Lower leg skin (tissue), 4 donors: ENCODE data around the gene TFDP1. TPM values are rescaled to one million over a fixed set of nuclear protein-coding genes. Genes with fewer than 3 reads are reported as not detected.

Source experiments
- DNase-seq, 2 donors: peaks; one replicate each; pipeline ENCODE4 v3.0.0-alpha.2; 2019; ENCODE audit warnings: low spot score in 2 of 2
- H3K4me3 ChIP-seq: fragments of 200-600 bp; sonication (generic); 2 replicates; pipeline ENCODE4 v1.5.1; 2017; ENCODE audit warnings: mild to moderate bottlenecking, low read depth; ENCODE audit not compliant: poor library complexity, severe bottlenecking
- POLR2A ChIP-seq, 2 donors: fragments of 450-650 bp; IDR thresholded peaks; one replicate each; pipeline ENCODE4 v1.6.1; 2016 to 2017; ENCODE audit warnings: antibody characterized with exemption in 2 of 2, mild to moderate bottlenecking in 1 of 2, moderate library complexity in 1 of 2
- WGBS, 2 donors: methylation state at CpG; one replicate each; pipeline ENCODE4 v1.1.5; 2018; 5-methylcytosine and 5-hydroxymethylcytosine counted together
- intact Hi-C: fragments of 100-400 bp; cut with DNase I; formaldehyde crosslinking; loops from one replicate; pipeline ENCODE4 v1.15.0; 2023; ENCODE audit warnings: low total_unique reads
- total RNA-seq, 4 donors: library from RNA; depleted of rRNA; stranded (reverse); fragments of >200 nt; gene quantifications; one replicate each; pipeline ENCODE4 v1.1.0, GENCODE V29; 2016
- TF ChIP-seq, protein P1 (sequence below), 3 donors: fragments of 450-650 bp; IDR thresholded peaks; one replicate each; pipeline ENCODE4 v1.5.1; 2016; ENCODE audit warnings: antibody characterized with exemption in 3 of 3, mild to moderate bottlenecking in 3 of 3, moderate library complexity in 2 of 3

TFDP1 gene
- total RNA-seq, 4 donors from 2014 or later, result 35.9 to 48.8 (median 41.9) TPM

DNA sequence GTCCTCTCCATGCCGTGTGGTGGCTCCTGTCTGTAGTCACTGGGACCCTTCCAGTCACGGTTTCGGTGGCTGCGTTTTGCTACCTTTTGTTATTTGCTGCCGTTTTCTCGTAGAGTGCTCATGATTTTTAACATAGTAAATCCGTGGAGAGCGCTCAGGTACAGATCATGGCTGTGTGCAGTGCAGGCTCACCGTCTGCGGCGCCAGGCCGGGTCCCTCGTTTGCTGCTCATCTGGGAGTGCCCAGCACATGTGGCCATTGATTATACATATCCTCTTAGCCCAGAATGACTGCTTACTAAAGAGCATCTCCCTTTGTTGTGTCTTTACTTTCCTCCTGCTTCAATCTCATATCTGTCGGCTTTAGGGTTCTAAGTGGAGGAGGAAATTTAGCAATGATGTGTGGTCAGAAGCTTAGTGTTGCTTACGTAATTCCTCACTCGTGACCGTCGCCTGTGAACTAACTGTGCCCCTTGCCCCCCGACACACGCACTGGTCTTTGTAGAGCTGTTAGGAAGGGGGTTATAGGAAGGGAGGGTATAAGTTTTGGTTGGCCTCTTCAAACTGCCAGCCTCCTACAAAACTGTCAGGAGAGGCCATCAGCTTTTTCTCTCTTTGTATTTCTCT lies 31.8 kb downstream of the TFDP1 start:
- WGBS, 2 donors, result 88 to 92% methylated on average over 20 of the region's 20 CpGs
- intact Hi-C loops, result no loop called here
- TF ChIP-seq, protein P1, sequence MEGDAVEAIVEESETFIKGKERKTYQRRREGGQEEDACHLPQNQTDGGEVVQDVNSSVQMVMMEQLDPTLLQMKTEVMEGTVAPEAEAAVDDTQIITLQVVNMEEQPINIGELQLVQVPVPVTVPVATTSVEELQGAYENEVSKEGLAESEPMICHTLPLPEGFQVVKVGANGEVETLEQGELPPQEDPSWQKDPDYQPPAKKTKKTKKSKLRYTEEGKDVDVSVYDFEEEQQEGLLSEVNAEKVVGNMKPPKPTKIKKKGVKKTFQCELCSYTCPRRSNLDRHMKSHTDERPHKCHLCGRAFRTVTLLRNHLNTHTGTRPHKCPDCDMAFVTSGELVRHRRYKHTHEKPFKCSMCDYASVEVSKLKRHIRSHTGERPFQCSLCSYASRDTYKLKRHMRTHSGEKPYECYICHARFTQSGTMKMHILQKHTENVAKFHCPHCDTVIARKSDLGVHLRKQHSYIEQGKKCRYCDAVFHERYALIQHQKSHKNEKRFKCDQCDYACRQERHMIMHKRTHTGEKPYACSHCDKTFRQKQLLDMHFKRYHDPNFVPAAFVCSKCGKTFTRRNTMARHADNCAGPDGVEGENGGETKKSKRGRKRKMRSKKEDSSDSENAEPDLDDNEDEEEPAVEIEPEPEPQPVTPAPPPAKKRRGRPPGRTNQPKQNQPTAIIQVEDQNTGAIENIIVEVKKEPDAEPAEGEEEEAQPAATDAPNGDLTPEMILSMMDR (IDR thresholded peaks at IDR 0.05), result no peak
- no peak for TF ChIP-seq POLR2A (IDR thresholded peaks at IDR 0.05)
- H3K4me3 ChIP-seq, result no peak overlapping the region
- DNase-seq, result no peak

DNA sequence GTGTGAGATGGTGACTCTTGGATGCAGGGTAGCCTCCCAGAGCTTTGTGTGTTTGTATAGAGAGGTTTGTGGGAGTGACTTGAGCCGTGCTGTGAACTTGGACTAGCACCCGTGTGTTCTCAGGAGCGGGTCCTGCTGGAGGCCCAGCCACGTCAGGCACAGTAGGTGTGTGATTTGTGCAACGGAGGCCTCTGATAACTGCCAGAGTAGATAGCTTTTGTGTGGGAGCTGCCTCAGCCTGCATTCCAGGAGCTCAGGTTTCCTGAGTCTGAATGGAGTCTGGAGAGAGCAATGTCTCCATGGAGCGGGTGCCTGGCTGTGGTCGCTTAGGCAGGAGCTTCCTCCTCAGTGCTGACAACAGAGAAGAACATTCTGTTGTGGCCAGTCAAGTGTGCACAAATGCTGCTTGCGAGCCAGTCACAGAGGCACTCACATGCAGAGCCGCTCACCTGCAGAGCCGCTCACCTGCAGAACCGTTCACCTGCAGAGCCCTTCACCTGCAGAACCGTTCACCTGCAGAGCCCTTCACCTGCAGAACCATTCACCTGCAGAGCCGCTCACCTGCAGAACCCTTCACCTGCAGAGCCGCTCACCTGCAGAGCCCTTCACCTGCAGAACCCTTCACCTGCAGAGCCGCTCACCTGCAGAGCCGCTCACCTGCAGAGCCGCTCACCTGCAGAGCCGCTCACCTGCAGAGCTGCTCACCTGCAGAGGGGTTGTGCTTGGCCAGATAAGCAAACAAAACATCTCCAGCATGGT lies 32.6 kb downstream of the TFDP1 start:
- no peak for DNase-seq
- TF ChIP-seq, protein P1 (IDR thresholded peaks at IDR 0.05), result no peak
- no peak for TF ChIP-seq POLR2A (IDR thresholded peaks at IDR 0.05)
- WGBS, 2 donors, result 85 to 90% methylated on average over 17 to 18 of the region's 18 CpGs
- no peak overlapping the region for H3K4me3 ChIP-seq
- intact Hi-C loops, result no loop called here

DNA sequence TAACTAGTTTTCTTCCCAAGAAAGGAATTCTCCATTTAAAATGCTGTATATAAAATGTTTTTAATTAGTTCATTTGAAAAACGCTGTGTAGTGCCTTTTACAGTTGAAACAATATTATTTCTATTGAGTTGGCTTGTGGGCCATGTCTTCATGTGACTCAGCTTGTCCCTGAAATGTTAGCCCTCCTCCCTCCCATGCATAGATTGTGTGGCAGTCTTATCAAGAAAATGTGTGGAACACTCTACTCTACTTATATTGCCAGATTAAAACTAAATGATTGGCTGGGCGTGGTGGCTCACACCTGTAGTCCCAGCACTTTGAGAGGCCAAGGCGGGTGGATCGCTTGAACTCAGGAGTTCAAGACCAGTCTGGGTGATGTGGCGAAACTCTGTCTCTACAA lies 33.4 kb downstream of the TFDP1 start:
- 92 to 93% methylated on average over 5 of the region's 5 CpGs for WGBS, 2 donors
- TF ChIP-seq POLR2A (IDR thresholded peaks at IDR 0.05), result no peak
- TF ChIP-seq, protein P1 (IDR thresholded peaks at IDR 0.05), result no peak
- H3K4me3 ChIP-seq, result no peak overlapping the region

GRCh38 chr13:113618455-113618854 lies 33.9 kb downstream of the TFDP1 start:
- intact Hi-C loops, result no loop called here
- no peak for TF ChIP-seq POLR2A (IDR thresholded peaks at IDR 0.05)
- TF ChIP-seq, protein P1 (IDR thresholded peaks at IDR 0.05), result no peak
- H3K4me3 ChIP-seq, result no peak overlapping the region
- WGBS, 2 donors, result 90 to 93% methylated on average over 7 of the region's 7 CpGs
- DNase-seq, result no peak

More for the DNA sequence above, 33.4 kb downstream of the TFDP1 start:
- DNase-seq, result no peak
- intact Hi-C loops, result no loop called here

DNA sequence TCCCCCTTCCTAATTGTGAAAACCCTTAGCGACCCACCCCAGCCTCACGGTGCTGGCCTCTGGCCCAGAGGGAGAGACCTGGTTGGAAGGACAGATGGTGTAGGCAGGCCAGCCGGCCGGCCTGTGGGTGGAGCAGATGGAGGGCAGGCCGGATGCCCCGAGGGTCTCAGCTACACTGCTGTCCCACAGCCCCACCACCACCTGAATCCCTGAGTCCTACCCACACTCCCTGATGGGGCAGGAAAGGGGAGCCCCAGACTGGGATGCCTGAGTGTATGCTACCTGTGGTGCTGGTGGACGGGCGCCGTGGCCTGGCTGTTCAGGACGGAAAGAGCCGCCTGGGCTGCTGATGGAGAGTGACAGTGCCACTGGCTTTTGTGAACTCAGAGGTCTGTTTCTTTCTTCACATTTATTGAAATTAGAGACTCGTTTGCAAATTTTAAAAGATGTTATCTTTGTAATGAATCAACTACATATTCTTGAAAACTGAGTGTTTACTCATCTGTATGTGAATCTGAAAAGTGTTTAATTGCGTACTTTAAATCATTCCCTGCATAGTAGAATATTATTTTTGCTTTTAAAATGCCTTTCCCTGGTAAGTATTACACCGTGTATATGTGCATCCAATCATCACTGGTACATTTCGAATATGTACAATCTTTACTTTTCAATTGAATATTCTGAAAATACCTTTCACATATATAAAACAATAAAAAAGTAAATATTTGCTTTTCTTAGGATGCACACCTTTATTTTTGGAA lies 35.7 kb downstream of the TFDP1 start:
- no peak for DNase-seq
- no peak for TF ChIP-seq POLR2A (IDR thresholded peaks at IDR 0.05)
- TF ChIP-seq, protein P1 (IDR thresholded peaks at IDR 0.05), result no peak
- H3K4me3 ChIP-seq, result no peak overlapping the region
- WGBS, 2 donors, result 76 to 78% methylated on average over 13 to 15 of the region's 15 CpGs
- intact Hi-C loops, result no loop called here
